ENCODE data around the gene HSPBP1.

Gene HSPBP1

DNA sequence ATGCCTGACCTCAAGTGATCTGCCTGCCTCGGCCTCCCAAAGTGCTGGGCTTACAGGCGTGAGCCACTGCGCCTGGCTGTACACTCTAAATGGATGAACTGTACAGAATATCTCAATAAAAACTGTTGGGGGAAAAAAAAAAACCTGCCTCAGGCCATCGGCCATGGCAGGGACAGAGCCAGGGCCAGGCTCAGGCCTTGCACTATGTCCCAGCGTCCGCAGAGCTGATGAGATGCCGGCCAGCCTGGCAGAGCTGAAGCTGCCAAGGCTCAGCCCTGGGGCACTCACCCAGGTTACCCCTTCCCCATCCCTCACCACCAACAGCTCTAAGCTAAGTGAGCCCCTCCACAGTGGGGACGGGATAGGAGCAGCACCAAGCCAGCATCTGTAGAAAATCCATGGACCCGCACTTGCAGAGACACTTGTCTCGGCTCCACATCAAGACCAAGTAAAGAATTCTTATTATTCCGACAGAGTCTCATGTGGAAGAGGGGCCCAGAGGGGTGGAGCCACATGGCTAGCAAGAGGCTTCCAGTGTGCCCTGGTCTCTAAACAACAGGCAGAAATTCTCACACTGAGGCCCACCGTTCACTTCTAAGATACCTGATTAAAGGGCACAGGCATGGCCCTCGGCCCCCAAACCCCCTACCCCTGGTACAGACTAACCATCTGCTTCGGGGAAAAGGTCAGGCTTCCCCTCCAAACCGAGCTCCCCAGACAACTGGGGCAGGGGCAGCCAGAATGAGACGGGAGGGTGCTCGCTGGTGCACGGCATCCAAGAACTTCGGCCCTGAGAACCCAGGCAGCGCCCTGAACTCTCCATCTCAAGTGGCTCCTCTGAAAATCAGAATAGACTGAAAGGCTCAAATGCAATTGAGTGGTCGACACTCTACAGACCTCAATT is 26.9 kb downstream of the HSPBP1 start:
- no peak for DNase-seq

- no peak for DNase-seq
These were observed 28.4 kb downstream of the HSPBP1 start for GRCh38 chr19:55251341-55252081.

DNA sequence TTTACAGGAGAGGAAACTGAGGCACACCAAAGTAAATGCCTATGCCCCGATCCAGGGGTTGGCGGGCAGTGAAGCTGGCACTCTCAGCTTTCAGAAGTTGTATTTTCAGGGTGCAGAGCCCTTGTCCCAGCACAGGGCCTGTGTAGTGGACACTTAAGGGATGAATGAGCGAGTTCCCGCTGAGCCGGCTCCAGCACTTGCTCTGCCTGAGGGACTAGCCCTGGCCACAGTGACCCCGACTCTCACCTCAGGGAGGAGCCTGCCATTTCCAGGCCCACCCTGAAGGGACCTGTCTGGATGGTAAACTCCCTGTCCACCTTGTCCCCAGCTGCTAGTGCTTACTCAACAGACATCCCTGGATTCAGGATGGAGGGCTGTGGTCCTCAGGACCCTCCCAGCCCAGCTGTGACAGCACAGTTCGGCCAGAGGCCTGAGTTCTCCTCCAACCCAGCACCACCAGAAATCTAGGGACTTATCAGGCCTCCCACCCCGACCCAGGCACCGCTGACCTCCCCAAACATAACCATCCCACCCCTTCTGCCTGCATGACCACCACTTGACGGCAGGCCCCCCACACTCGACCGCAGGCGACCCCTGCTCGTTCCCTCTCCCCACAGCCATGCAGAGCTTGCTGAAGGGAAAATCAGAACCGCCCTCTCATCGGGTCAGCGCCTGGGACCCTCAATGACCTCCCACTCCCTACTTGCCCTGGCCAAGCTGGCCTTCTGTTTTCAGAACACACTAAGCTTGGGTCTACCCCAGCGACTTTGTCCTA is 29.5 kb downstream of the HSPBP1 start:
- DNase-seq = no peak

DNA sequence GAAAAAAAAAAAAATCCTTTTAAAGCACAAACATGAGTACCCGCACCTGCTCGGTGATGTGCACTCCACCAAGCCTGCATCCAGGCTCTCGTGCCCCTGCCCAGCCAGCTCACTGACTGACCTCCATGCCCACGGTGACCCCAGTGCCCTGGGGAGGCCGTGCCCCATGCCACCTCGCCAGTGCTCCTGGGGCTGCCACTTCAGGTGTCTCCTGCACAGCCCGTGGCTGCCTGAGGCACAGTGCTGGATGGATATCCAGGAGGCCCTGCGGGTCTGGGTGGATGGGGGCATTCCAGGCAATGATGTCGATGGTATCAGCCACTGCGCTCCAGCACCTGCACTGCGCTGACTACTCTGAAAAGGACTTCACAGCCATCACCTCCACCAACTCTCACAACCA is 30.1 kb downstream of the HSPBP1 start:
- DNase-seq = no peak

GRCh38 chr19:55248704-55249103 is 31.2 kb downstream of the HSPBP1 start:
- DNase-seq = no peak

GRCh38 chr19:55248166-55248675 is 31.7 kb downstream of the HSPBP1 start:
- DNase-seq = no peak

DNA sequence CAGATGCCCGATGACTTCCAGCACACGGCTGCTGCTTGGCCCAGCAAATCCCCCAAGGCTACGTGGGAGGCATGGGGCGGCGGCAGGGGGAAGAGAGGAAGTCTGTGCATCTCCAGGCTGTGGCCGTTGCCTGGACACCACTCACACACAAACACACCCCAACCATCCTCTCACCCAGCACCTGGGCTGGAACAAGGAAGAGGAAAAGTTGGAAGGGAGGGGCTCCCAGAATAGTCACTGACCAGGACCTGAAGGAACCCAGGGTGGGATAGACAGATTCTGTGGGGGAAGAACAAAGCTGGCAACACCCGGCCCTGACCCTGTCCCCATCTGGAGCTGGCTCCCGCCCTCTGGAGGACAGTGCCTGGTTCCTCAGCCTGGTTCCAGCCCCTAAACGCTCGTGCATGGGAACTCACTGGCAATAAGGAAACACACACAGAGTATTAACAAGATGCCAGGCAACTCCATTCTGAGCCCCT is 32.2 kb downstream of the HSPBP1 start:
- no peak for DNase-seq

DNA sequence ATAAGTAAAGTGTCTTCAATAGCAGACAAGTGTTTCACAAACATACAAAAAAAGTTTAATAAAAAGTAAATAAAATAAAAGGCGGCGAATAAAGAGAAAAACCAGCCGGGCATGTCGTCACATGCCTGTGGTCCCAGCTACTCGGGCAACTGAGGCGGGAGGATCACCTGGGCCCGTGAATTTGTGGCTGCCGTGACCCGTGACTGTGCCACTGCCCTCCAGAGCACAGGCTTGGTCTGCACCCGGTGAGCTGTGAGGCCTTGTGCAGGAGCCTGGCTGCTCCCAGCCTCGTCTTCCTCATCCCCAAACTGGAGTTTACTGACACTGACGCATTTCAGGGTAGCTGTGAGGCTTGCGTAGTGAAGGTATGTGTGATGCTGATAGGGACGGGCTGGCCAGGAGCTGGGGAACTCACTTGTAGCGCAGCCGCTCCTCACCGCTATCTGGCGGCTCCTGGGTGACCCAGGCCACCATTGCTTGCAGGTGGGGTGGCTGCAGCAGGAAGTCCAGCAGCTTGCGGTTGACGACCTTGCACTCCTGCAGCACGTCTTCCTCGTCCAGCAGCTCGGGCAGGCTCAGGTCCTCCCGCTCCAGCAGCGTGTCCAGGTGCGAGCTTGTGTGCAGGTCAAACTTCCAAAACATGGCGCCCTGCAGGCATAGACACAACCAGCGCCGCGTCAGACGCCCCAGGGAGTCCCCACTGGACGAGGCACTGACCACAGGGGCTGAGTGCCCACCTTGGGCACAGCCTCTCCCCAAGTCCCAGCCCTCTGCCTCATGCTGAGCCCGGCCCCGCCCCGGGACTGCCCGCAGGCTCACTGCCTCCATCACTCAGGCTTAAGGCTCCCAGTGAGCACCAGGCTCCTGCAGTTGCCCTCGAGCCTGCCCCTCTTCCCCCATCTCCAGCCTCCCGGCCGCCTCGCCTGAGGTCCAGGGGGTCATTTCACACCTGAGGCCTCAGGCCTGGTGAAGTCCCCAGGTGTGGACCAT is 33.2 kb downstream of the HSPBP1 start:
- DNase-seq = no peak

GRCh38 chr19:55245236-55245904 is 34.5 kb downstream of the HSPBP1 start:
- DNase-seq = no peak

- no peak for DNase-seq
These were observed 35.8 kb downstream of the HSPBP1 start for GRCh38 chr19:55244004-55244680.

DNA sequence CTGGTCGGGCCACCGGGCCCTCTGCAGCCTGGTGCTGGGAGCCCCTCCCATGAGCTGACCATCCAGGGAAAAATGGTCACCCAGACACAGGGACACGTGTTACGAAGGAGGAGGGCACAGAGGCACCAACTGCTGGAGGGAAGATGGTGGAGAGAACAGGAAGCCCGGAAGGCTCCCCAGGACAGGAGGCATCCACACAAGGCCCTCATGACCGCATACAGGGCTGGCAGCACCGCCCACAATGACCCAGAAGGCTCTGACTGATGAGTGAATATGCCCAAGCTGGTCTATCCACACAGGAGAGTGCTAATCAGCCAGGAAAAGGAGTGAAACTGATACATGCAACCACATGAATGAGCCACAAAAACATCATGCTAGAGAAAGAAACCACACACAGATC is 37.4 kb downstream of the HSPBP1 start:
- DNase-seq = no peak

GRCh38 chr19:55241935-55242464 is 37.9 kb downstream of the HSPBP1 start:
- DNase-seq = no peak

DNA sequence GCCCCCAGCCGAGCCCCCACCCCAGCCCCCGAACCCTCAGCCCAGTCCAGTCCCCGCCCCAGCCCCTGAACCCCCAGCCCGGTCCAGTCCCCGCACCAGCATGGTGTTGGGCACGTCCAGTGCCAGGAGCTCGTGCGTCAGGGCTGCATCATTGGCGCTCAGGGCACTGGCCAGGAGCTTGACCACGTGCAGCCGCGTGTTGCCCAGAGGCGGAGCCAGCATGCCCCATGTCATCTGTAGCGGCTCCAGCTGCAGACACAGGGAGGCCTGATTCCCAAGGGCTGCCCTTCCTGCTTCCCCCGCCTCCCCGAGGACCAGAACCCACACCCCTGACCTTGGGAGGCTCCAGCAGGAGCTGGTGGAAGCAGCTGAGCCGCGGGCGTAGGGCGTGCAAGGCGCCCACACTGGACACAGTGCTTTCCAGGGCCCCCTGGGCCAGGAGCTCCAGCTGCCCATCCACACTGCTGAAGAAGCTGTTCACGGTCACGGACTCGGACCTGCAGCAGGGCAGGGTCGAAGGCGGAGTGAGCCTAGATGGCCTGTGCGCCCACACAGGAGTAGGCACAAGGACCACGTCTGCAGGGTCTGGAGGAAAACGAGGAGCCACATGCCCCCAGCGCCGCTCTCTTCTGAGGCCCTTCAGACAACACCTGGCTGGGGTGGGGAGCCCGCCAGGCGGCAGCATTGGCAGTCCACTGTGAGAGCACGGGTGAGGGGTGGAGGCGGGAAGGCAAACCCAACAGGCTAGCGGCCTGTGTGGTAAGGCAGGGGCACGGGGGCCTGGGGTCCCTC is 38.6 kb downstream of the HSPBP1 start:
- no peak for DNase-seq

GRCh38 chr19:55240713-55241020 is 39.2 kb downstream of the HSPBP1 start:
- no peak for DNase-seq

- no peak for DNase-seq
These were observed 40.9 kb downstream of the HSPBP1 start for GRCh38 chr19:55239004-55239403.

GRCh38 chr19:55238030-55238429 is 41.9 kb downstream of the HSPBP1 start:
- no peak for DNase-seq

GRCh38 chr19:55232986-55233385 is 46.9 kb downstream of the HSPBP1 start:
- no peak for DNase-seq

DNA sequence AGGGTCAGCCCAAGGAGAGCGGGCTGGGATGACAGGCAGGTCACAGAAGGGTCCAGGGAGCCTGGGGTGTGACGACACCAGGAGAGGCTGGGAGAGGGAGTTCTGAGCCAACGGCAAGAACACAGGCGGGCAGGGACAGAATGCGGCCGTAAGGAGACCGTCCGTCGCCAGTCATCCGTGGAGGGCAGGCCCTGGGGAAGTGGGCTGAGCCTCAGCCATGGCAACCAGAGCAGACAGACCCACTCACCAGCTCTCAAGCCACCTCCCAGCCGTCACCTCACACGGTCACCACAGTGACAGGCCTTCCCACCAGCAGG is 47.7 kb downstream of the HSPBP1 start:
- DNase-seq = no peak

- no peak for DNase-seq
These were observed 48.3 kb downstream of the HSPBP1 start for GRCh38 chr19:55231391-55232285.

Data from NCI-H187 treated with DMSO at 0.1 percent for 48 hours (cell line).